B cell (primary cell): ENCODE results near the gene KIF11. TPM values are rescaled to one million over a fixed set of nuclear protein-coding genes. Genes with fewer than 3 reads are reported as not detected.
A peak's percentile ranks its signal among the peaks of the same experiment; 100 is the strongest.

Experiments used
- ATAC-seq: fragments of 200-7000 bp; cut with Tn5 transposase; one replicate; pipeline ENCODE4 v1.10.0; 2021; ENCODE audit warnings: low read depth, mild to moderate bottlenecking, moderate number of reproducible peaks, moderate library complexity
- CTCF ChIA-PET: fragments of 350-600 bp; sonication (Branson Sonifier 250); formaldehyde crosslinking; loops from one replicate; lab custom pipeline; 2021; ENCODE audit warnings: antibody characterized with exemption, inconsistent platforms; lab: Charles Lee
- POLR2A ChIA-PET: fragments of 350-600 bp; sonication (Branson Sonifier 250); formaldehyde crosslinking; loops from one replicate; lab custom pipeline; 2021; ENCODE audit warnings: antibody characterized with exemption; lab: Charles Lee
- DNase-seq: peaks from one replicate; pipeline ENCODE4 v3.0.0; 2013
- H2AFZ ChIP-seq: 2 replicates; pipeline ENCODE4 v1.6.1; 2012; ENCODE audit warnings: mild to moderate bottlenecking, low read depth, low read length; ENCODE audit not compliant: insufficient read depth, poor library complexity, severe bottlenecking
- H3K27ac ChIP-seq, 2 donors: 1 replicate in 1 of 2; 2 replicates in 1 of 2; pipeline ENCODE4 v1.5.1; 2012 to 2013; ENCODE audit warnings: low read length in 2 of 2, mild to moderate bottlenecking in 2 of 2, moderate library complexity in 1 of 2
- H3K27me3 ChIP-seq, 4 experiments: fragments of 200-600 bp in 1 of 4; sonication (generic) in 1 of 4; replicated peaks in 1 of 4; 1 replicate in 2 of 4; 2 replicates in 2 of 4; pipeline versions ENCODE4 v1.6.1 to v1.7.0; 2013 to 2016; ENCODE audit warnings: low read length in 3 of 4, mild to moderate bottlenecking in 2 of 4, mixed read lengths in 1 of 4, moderate library complexity in 1 of 4; ENCODE audit not compliant: insufficient read depth in 4 of 4, control insufficient read depth in 3 of 4; ENCODE audit errors: control extremely low read depth in 1 of 4
- H3K36me3 ChIP-seq, 2 experiments: replicated peaks in 1 of 2; 1 replicate in 1 of 2; 2 replicates in 1 of 2; pipeline versions ENCODE4 v1.6.1 to v1.7.1; 2013; ENCODE audit warnings: low read length in 1 of 2; ENCODE audit not compliant: insufficient read depth in 2 of 2, control insufficient read depth in 1 of 2; ENCODE audit errors: control extremely low read depth in 1 of 2, extremely low read depth in 1 of 2
- H3K4me1 ChIP-seq, 2 donors: fragments of 200-600 bp in 1 of 2; sonication (generic) in 1 of 2; 1 replicate in 1 of 2; 2 replicates in 1 of 2; pipeline versions ENCODE4 v1.5.1 to v1.6.1; 2013 to 2017; ENCODE audit warnings: low read length in 2 of 2; ENCODE audit not compliant: control insufficient read depth in 2 of 2, insufficient read depth in 2 of 2
- H3K4me2 ChIP-seq: replicated peaks from 2 replicates; pipeline ENCODE3; 2012; ENCODE audit warnings: mild to moderate bottlenecking, low read depth, low read length; ENCODE audit not compliant: poor library complexity, severe bottlenecking
- H3K4me3 ChIP-seq, 5 experiments: fragments of 200-600 bp in 1 of 5; sonication (generic) in 1 of 5; 1 replicate in 3 of 5; 2 replicates in 2 of 5; pipeline versions ENCODE4 v1.5.1 to v1.7.0; 2011 to 2016; ENCODE audit warnings: low read length in 4 of 5, mild to moderate bottlenecking in 4 of 5, low read depth in 2 of 5, control low read depth in 1 of 5, moderate library complexity in 1 of 5; ENCODE audit not compliant: insufficient read depth in 1 of 5; ENCODE audit errors: control extremely low read depth in 1 of 5, extremely low read depth in 1 of 5
- H3K79me2 ChIP-seq: fragments of 200-600 bp; sonication (generic); one replicate; pipeline ENCODE4 v1.6.0; 2016; ENCODE audit warnings: low read length; ENCODE audit not compliant: control insufficient read depth, insufficient read depth
- H3K9ac ChIP-seq: fragments of 200-600 bp; sonication (generic); 2 replicates; pipeline ENCODE4 v1.6.1; 2017; ENCODE audit warnings: mild to moderate bottlenecking, low read length, moderate library complexity
- H3K9me3 ChIP-seq, 3 donors: one replicate each; pipeline versions ENCODE4 v1.6.1 to v1.7.1; 2013; ENCODE audit warnings: low read length in 2 of 3; ENCODE audit not compliant: control insufficient read depth in 2 of 3, insufficient read depth in 1 of 3; ENCODE audit errors: control extremely low read depth in 1 of 3
- H4K20me1 ChIP-seq: 2 replicates; pipeline ENCODE4 v1.6.0; 2012; ENCODE audit warnings: mild to moderate bottlenecking, low read length; ENCODE audit not compliant: insufficient read depth, control insufficient read depth, poor library complexity, severe bottlenecking
- H3K27ac Mint-ChIP-seq: one replicate; pipeline ENCODE4 v1.8.0; 2021; ENCODE audit warnings: mixed read lengths
- H3K27me3 Mint-ChIP-seq: one replicate; pipeline ENCODE4 v1.8.0; 2021; ENCODE audit warnings: mixed read lengths
- H3K4me1 Mint-ChIP-seq: one replicate; pipeline ENCODE4 v1.8.0; 2021; ENCODE audit warnings: mixed read lengths
- H3K4me3 Mint-ChIP-seq: one replicate; pipeline ENCODE4 v1.8.0; 2021; ENCODE audit warnings: mixed read lengths
- H3K9me3 Mint-ChIP-seq: one replicate; pipeline ENCODE4 v1.8.0; 2022; ENCODE audit warnings: mixed read lengths; ENCODE audit not compliant: insufficient read depth
- CTCF ChIP-seq: fragments of 200-600 bp; IDR thresholded peaks from one replicate; pipeline ENCODE4 v1.8.0; 2022; ENCODE audit warnings: antibody characterized with exemption, mild to moderate bottlenecking
- EZH2 ChIP-seq: IDR thresholded peaks from 2 replicates; pipeline ENCODE4 v1.6.1; 2012; ENCODE audit warnings: borderline replicate concordance, low read depth, mild to moderate bottlenecking, moderate library complexity, low read length; ENCODE audit not compliant: insufficient read depth, poor library complexity, severe bottlenecking
- WGBS: methylation state at CpG from one replicate; pipeline ENCODE4 v1.1.5; 2013; ENCODE audit warnings: missing lambda C conversion rate; ENCODE audit not compliant: insufficient coverage; 5-methylcytosine and 5-hydroxymethylcytosine counted together
- intact Hi-C: fragments of 100-400 bp; cut with micrococcal nuclease; formaldehyde crosslinking; loops from one replicate; pipeline ENCODE4 v1.10.0; 2022
- polyA plus RNA-seq: library from polyadenylated mRNA; depleted of rRNA; stranded (reverse); fragments of >200 nt; gene quantifications from 2 replicates; pipeline ENCODE4 v1.2.3, GENCODE V29; 2012
- total RNA-seq, 2 donors: library from RNA; stranded (reverse); fragments of 120-200 nt in 1 of 2; gene quantifications; 1 replicate in 1 of 2; 2 replicates in 1 of 2; pipeline versions ENCODE4 v1.2.3 to v1.2.4, GENCODE V29; 2013 to 2022

Gene KIF11
- total and polyA plus RNA-seq, 2 donors (not counting 1 experiment from before 2014, with no cell fraction given), result 0.64 to 1.8 TPM

GRCh38 chr10:92552310-92552709, 40.6 kb upstream of the KIF11 start:
- CTCF ChIA-PET, result interaction anchor here (0.7 to 1.3 kb wide), 2 partner anchors 13 to 22 kb away, joined by 3 read pairs; partner anchors contain the start of gene IDE
- TF ChIP-seq CTCF (peak; percentile 29), EZH2 (no peak)
- H3K27ac Mint-ChIP-seq, result no peak overlapping the region
- H3K9ac ChIP-seq, result no peak overlapping the region
- no peak overlapping the region for H3K4me3 Mint-ChIP-seq
- peaks cover 0 to 3% of the 10 kb centered on the region in 2 donors for H3K4me1 ChIP-seq
- H3K4me3 ChIP-seq, result no peak overlapping the region
- H3K36me3 ChIP-seq, result peaks cover 7 to 12% of the 10 kb centered on the region in 2 experiments
- H3K79me2 ChIP-seq, result peaks cover 23% of the 10 kb centered on the region
- H3K4me2 ChIP-seq, result no peak overlapping the region
- no peaks in the 10 kb centered on the region for H4K20me1 ChIP-seq
- peaks cover 7% of the 10 kb centered on the region for H3K9me3 Mint-ChIP-seq
- peaks cover 6 to 12% (median 7%) of the 10 kb centered on the region in 3 donors for H3K9me3 ChIP-seq
- POLR2A ChIA-PET, result no interaction called here
- DNase-seq (no peak), ATAC-seq (no peak)
- no peak overlapping the region for H2AFZ ChIP-seq
- H3K27ac ChIP-seq, result no peak overlapping the region
- H3K27me3 ChIP-seq, result no peaks in the 10 kb centered on the region
- intact Hi-C loops, result no loop called here
- H3K4me1 Mint-ChIP-seq, result peaks cover 12% of the 10 kb centered on the region
- 83% methylated on average over 2 of the region's 5 CpGs for WGBS
- no peaks in the 10 kb centered on the region for H3K27me3 Mint-ChIP-seq

GRCh38 chr10:92553959-92554358, 39.0 kb upstream of the KIF11 start:
- intact Hi-C loops, result no loop called here

More at GRCh38 chr10:92553959-92554358, 39.0 kb upstream of the KIF11 start:
- no peaks in the 10 kb centered on the region for H3K27me3 ChIP-seq
- Mint-ChIP-seq H3K9me3 (peaks cover 7% of the 10 kb centered on the region), H3K4me3 (no peak overlapping the region), H3K27ac (no peak overlapping the region), H3K4me1 (peaks cover 12% of the 10 kb centered on the region), H3K27me3 (no peaks in the 10 kb centered on the region)
- H3K4me2 ChIP-seq, result no peak overlapping the region
- no CpG with 5 or more reads among the region's 2 CpGs for WGBS
- peaks cover 10% of the 10 kb centered on the region for H3K79me2 ChIP-seq
- H3K4me3 ChIP-seq, result no peak overlapping the region
- H4K20me1 ChIP-seq, result no peaks in the 10 kb centered on the region
- POLR2A ChIA-PET, result no interaction called here
- no peak overlapping the region for H3K9ac ChIP-seq
- H3K36me3 ChIP-seq, result peaks cover 5 to 7% of the 10 kb centered on the region in 2 experiments
- H3K9me3 ChIP-seq, result peaks cover 6 to 12% (median 7%) of the 10 kb centered on the region in 3 donors
- ATAC-seq (no peak), DNase-seq (no peak)
- CTCF ChIA-PET, result no interaction called here
- no peak for TF ChIP-seq CTCF
- no peak for TF ChIP-seq EZH2
- no peak overlapping the region for H2AFZ ChIP-seq
- H3K4me1 ChIP-seq, result peaks cover 0 to 3% of the 10 kb centered on the region in 2 donors
- no peak overlapping the region for H3K27ac ChIP-seq
